BE2C (cell line): ENCODE results near the gene EPM2A.

Source experiments
- DNase-seq: peaks from one replicate; pipeline ENCODE4 v3.0.0-alpha.2; 2020
- H3K27me3 ChIP-seq: fragments of 250-450 bp; sonication (Bioruptor Pico); 2 replicates; pipeline ENCODE4 v1.5.1; 2020; ENCODE audit warnings: mild to moderate bottlenecking
- H3K36me3 ChIP-seq: fragments of 250-450 bp; sonication (Bioruptor Pico); 2 replicates; pipeline ENCODE4 v1.5.1; 2020; ENCODE audit warnings: mild to moderate bottlenecking
- H3K4me1 ChIP-seq: fragments of 250-450 bp; sonication (Bioruptor Pico); 2 replicates; pipeline ENCODE4 v1.5.1; 2020
- H3K4me3 ChIP-seq: 2 replicates; pipeline ENCODE4 v1.5.1; 2011; ENCODE audit warnings: low read depth, low read length
- H3K9me3 ChIP-seq: fragments of 250-450 bp; sonication (Bioruptor Pico); 2 replicates; pipeline ENCODE4 v1.5.1; 2020
- TF ChIP-seq, protein P1 (sequence below): IDR thresholded peaks from 2 replicates; pipeline ENCODE4 v1.5.1; 2012; ENCODE audit warnings: mild to moderate bottlenecking, low read depth, low read length

The EPM2A gene

DNA sequence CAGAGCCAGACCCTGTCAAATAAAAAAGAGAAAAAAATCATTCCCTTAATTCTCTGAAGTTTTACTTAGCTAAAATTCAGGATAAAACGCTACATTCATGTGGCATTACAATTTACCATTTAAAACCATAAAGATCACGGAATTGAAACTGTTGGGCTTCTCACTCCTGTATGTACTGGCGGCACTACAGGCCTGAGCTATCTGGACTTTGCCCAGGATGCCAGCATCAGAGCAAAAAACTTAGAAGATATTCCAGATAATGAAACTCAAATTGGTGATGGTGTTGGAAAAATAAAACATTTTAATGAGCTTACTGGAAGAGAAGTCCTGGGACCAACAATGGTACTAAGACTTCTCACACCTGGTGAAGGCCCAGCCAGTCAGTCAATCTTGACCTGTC, 14.2 kb downstream of the EPM2A start:
- TF ChIP-seq, protein P1, sequence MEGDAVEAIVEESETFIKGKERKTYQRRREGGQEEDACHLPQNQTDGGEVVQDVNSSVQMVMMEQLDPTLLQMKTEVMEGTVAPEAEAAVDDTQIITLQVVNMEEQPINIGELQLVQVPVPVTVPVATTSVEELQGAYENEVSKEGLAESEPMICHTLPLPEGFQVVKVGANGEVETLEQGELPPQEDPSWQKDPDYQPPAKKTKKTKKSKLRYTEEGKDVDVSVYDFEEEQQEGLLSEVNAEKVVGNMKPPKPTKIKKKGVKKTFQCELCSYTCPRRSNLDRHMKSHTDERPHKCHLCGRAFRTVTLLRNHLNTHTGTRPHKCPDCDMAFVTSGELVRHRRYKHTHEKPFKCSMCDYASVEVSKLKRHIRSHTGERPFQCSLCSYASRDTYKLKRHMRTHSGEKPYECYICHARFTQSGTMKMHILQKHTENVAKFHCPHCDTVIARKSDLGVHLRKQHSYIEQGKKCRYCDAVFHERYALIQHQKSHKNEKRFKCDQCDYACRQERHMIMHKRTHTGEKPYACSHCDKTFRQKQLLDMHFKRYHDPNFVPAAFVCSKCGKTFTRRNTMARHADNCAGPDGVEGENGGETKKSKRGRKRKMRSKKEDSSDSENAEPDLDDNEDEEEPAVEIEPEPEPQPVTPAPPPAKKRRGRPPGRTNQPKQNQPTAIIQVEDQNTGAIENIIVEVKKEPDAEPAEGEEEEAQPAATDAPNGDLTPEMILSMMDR: no peak
- H3K27me3 ChIP-seq: no peaks in the 10 kb centered on the region
- H3K4me1 ChIP-seq: no peaks in the 10 kb centered on the region
- no peak overlapping the region for H3K4me3 ChIP-seq
- DNase-seq: no peak
- H3K9me3 ChIP-seq: no peaks in the 10 kb centered on the region
- H3K36me3 ChIP-seq: no peaks in the 10 kb centered on the region

DNA sequence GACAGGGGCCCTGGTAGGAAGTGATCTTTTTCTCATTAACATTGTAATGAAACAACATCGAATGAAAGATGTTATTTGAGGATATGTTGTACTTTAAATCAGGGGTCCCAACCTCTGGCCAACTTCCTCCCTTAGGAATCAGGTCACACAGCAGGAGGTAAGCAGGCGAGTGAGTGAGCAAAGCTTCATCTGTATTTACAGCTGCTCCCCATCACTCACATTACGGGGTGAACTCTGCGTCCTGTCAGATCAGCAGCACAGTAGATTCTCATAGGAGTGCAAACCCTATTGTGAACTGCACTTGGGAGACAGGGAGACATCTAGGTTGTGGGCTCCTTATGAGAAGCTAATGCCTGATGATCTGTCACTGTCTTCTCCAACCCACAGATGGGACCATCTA, 19.9 kb downstream of the EPM2A start:
- H3K9me3 ChIP-seq: no peaks in the 10 kb centered on the region
- no peaks in the 10 kb centered on the region for H3K4me1 ChIP-seq
- no peaks in the 10 kb centered on the region for H3K27me3 ChIP-seq
- H3K36me3 ChIP-seq: peaks cover 3% of the 10 kb centered on the region
- H3K4me3 ChIP-seq: no peak overlapping the region
- TF ChIP-seq, protein P1: no peak
- DNase-seq: no peak

DNA sequence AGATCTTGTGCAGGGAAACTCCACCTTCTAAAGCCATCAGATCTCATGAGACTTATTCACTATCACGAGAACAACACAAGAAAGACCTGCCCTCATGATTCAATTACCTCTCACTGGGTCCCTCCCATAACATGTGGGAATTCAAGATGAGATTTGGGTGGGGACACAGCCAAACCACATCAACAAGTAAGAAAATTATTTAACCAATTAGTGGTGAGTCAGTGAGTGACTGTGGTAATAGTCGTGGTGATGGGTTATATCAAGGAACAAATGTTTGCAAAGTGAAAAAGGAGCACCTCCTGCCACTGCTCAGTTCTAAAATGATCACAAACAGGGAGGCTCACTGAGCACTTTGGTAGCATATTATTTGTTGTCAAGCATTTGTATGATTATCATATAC, 20.6 kb downstream of the EPM2A start:
- Histone ChIP-seq H3K27me3 (no peaks in the 10 kb centered on the region), H3K36me3 (peaks cover 3% of the 10 kb centered on the region), H3K9me3 (no peaks in the 10 kb centered on the region), H3K4me3 (no peak overlapping the region), H3K4me1 (no peaks in the 10 kb centered on the region)
- DNase-seq: no peak
- TF ChIP-seq, protein P1: no peak

DNA sequence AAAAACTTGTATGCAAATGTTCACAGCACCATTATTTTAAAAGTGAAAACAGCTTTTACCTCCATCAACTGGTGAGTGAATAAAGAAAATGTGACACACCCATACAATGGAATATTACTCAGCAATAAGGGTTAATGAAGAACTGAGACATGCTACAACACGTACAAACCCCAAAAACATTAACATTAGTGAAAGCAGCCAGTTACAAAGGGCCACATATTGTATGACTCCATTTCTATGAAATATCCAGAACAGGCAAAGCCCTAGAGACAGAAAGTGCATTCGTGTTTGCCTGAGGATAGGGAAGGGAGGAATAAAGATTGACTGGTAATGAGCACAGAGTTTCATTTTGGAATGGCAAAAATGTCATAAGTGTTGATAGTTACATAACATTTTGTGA, 21.5 kb downstream of the EPM2A start:
- H3K9me3 ChIP-seq: no peaks in the 10 kb centered on the region
- H3K4me1 ChIP-seq: no peaks in the 10 kb centered on the region
- TF ChIP-seq, protein P1: no peak
- DNase-seq: no peak
- no peaks in the 10 kb centered on the region for H3K27me3 ChIP-seq
- no peak overlapping the region for H3K4me3 ChIP-seq
- H3K36me3 ChIP-seq: peaks cover 3% of the 10 kb centered on the region

DNA sequence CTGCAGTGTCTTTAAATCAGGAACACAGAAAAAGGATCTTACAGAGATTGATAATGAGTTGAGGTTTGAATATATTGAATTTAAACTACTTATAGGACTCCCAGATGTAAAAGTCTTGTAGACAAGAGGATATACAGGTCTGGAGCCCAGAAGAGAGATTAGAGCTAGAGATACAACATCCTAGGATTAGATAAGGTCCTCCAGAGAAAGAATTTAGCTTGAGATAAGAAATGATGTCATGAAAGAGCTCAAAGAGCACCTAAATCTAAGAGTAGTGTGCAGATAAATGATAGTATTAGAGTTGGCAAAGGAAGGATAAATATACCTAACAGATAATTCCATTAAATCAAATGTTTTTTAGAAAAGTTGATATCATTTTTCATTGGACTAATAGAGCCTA, 23.9 kb downstream of the EPM2A start:
- H3K27me3 ChIP-seq: no peaks in the 10 kb centered on the region
- no peaks in the 10 kb centered on the region for H3K4me1 ChIP-seq
- TF ChIP-seq, protein P1: no peak
- no peak for DNase-seq
- H3K4me3 ChIP-seq: no peak overlapping the region
- peaks cover 3% of the 10 kb centered on the region for H3K36me3 ChIP-seq
- no peaks in the 10 kb centered on the region for H3K9me3 ChIP-seq

DNA sequence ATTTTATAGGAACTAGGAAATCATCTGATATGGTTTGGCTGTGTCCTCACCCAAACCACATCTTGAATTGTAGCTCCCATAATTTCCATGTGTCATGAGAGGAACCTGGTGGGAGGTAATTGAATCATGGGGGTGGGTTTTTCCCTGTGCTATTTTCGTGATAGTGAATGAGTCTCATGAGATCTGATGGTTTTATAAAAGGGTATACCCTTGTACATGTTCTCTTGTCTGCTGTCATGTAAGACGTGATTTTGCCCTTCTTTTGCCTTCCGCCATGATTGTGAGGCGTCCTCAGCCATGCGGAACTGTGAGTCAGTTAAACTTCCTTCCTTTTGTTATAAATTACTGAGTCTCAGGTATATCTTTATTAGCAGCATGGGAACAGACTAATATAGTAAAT, 27.9 kb downstream of the EPM2A start:
- TF ChIP-seq, protein P1: no peak
- no peaks in the 10 kb centered on the region for H3K9me3 ChIP-seq
- no peak overlapping the region for H3K4me3 ChIP-seq

More for the DNA sequence above, 27.9 kb downstream of the EPM2A start:
- no peak for DNase-seq
- Histone ChIP-seq H3K4me1 (no peaks in the 10 kb centered on the region), H3K27me3 (no peaks in the 10 kb centered on the region), H3K36me3 (no peaks in the 10 kb centered on the region)
